HFFc6 (cell line): ENCODE results near the gene DNAJC5. TPM values are rescaled to one million over a fixed set of nuclear protein-coding genes. Genes with fewer than 3 reads are reported as not detected.
A peak's percentile ranks its signal among the peaks of the same experiment; 100 is the strongest.

ENCODE experiments used
- DNase-seq: peaks from one replicate; pipeline ENCODE4 v3.0.0-alpha.2; 2018
- H3K27ac Mint-ChIP-seq: 2 replicates; pipeline ENCODE4 v1.8.0; 2020; ENCODE audit warnings: mild to moderate bottlenecking, mixed read lengths
- H3K27me3 Mint-ChIP-seq: 2 replicates; pipeline ENCODE4 v1.8.0; 2021; ENCODE audit warnings: mild to moderate bottlenecking, moderate library complexity, mixed read lengths; ENCODE audit not compliant: insufficient read depth
- H3K36me3 Mint-ChIP-seq: 2 replicates; pipeline ENCODE4 v1.8.0; 2021; ENCODE audit warnings: low read depth, mixed read lengths
- H3K4me1 Mint-ChIP-seq: 2 replicates; pipeline ENCODE4 v1.8.0; 2020; ENCODE audit warnings: low read depth, mixed read lengths
- H3K4me3 Mint-ChIP-seq: 2 replicates; pipeline ENCODE4 v1.8.0; 2020; ENCODE audit warnings: mild to moderate bottlenecking, moderate library complexity, mixed read lengths
- H3K9me3 Mint-ChIP-seq: 2 replicates; pipeline ENCODE4 v1.8.0; 2020; ENCODE audit warnings: mild to moderate bottlenecking, mixed read lengths
- CTCF ChIP-seq: fragments of 200-600 bp; sonication (generic); IDR thresholded peaks from 2 replicates; pipeline ENCODE4 v1.5.0; 2021; ENCODE audit warnings: antibody characterized with exemption, mild to moderate bottlenecking
- total RNA-seq, 6 experiments: library from RNA; stranded (reverse); fragmentation: NEBNext Ultra II Directional; extraction: Animal tissue kit (Norgen Biotek cat#: 25700); gene quantifications; 2 replicates in 1 of 6; 3 replicates in 5 of 6; pipeline ENCODE4 v1.2.3, GENCODE V29; 2021

The DNAJC5 gene
- total RNA-seq, 6 experiments from 2014 or later = 52.0 to 65.8 (median 56.2) TPM

DNA sequence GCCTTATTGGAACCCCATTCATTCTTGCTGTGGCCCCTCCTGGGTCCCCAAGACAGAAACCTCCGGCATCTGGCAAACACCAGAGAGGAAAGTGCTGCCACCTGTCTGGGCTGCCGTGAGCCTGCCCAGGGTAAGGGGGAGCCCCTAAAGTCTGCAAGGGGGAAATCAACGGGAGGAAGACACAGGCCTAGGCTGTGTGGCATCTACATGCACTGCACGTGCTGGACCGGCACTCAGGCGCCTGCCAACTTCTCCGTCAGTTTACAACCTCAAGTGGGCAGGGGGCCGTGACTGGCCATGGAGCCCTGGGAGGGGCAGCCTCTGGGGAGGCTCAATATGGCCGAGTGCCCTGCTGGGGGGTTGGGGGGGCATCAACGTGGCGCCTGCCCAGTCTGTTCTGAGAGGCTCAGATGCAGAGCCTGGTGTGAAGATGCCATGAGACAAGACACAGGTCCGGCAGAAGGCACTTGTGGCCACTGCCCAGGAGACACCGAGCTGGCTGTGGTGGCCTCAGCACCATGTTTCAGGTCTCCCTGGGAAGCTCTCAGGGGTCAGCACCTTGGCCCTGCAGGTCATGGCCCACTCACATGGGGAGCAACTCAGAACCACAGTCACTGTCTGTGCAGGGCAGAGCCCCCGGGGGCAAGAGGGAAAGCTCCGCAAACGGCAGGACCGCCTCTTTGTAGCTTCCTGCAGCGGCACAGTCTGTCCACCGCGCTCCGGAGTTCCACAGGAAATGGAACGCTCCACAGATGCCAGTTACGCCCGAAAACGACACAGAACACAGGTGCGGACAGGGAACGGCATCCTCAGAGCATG, 52.9 kb downstream of the DNAJC5 start:
- no peak overlapping the region for H3K4me3 Mint-ChIP-seq

GRCh38 chr20:63950701-63951397, 55.9 kb downstream of the DNAJC5 start:
- Mint-ChIP-seq H3K27ac (no peak overlapping the region), H3K4me3 (no peak overlapping the region), H3K27me3 (peaks cover 13% of the 10 kb centered on the region), H3K4me1 (peaks cover 43% of the 10 kb centered on the region), H3K36me3 (peaks cover 10% of the 10 kb centered on the region; the same call in 1 of the 2 replicates), H3K9me3 (no peaks in the 10 kb centered on the region)
- no peak for TF ChIP-seq CTCF
- no peak for DNase-seq

More for the DNA sequence above, 52.9 kb downstream of the DNAJC5 start:
- H3K36me3 Mint-ChIP-seq = peaks cover 4% of the 10 kb centered on the region; the same call in 1 of the 2 replicates
- no peaks in the 10 kb centered on the region for H3K9me3 Mint-ChIP-seq
- no peak for DNase-seq
- 0 out of 2 replicates have a peak, but pooled peaks have one; percentile 7 for TF ChIP-seq CTCF
- H3K27me3 Mint-ChIP-seq = peaks cover 4% of the 10 kb centered on the region
- H3K4me1 Mint-ChIP-seq = peaks cover 26% of the 10 kb centered on the region
- peak overlapping the region; percentile 94 for H3K27ac Mint-ChIP-seq

- H3K27ac Mint-ChIP-seq = no peak overlapping the region
- H3K4me1 Mint-ChIP-seq = peaks cover 43% of the 10 kb centered on the region
- H3K9me3 Mint-ChIP-seq = no peaks in the 10 kb centered on the region
- TF ChIP-seq CTCF = no peak
- no peak overlapping the region for H3K4me3 Mint-ChIP-seq
- H3K36me3 Mint-ChIP-seq = peaks cover 10% of the 10 kb centered on the region; the same call in 1 of the 2 replicates
- H3K27me3 Mint-ChIP-seq = peaks cover 14% of the 10 kb centered on the region
- no peak for DNase-seq
Observed at GRCh38 chr20:63951398-63952209, 56.7 kb downstream of the DNAJC5 start.

DNA sequence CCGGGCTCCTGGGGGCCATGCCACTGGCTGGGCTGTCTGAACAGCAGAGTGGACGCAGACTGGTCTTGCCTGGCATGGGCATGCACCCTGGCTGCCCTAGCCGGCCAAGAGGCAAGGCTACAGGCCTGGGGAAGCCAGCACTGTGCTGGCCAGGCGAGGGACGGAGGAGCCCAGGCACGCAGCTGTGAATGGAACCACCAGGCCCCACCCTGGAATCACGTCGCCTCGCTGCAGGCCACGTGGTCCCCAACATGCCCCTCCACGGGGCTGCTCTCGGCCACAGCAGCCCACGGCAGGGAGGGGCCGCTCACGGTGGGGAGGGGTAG, 57.2 kb downstream of the DNAJC5 start:
- Mint-ChIP-seq H3K36me3 (peaks cover 10% of the 10 kb centered on the region; the same call in 1 of the 2 replicates), H3K27ac (no peak overlapping the region), H3K4me3 (no peak overlapping the region), H3K9me3 (no peaks in the 10 kb centered on the region), H3K27me3 (peaks cover 14% of the 10 kb centered on the region), H3K4me1 (peaks cover 42% of the 10 kb centered on the region)
- no peak for TF ChIP-seq CTCF
- DNase-seq = no peak

GRCh38 chr20:63952769-63953168, 57.8 kb downstream of the DNAJC5 start:
- peaks cover 44% of the 10 kb centered on the region for H3K4me1 Mint-ChIP-seq
- H3K36me3 Mint-ChIP-seq = peaks cover 10% of the 10 kb centered on the region; the same call in 1 of the 2 replicates
- H3K27me3 Mint-ChIP-seq = peaks cover 14% of the 10 kb centered on the region
- H3K4me3 Mint-ChIP-seq = no peak overlapping the region
- no peak overlapping the region for H3K27ac Mint-ChIP-seq
- DNase-seq = no peak
- H3K9me3 Mint-ChIP-seq = no peaks in the 10 kb centered on the region
- TF ChIP-seq CTCF = no peak
